Stimulated activated CD8-positive, alpha-beta memory T cell treated with anti-CD3 and anti-CD28 coated beads, Interleukin-7, amount 100 ng/mL, for 24 hours (primary cell): ENCODE data around the gene KIF21B.
"Not testable (repeated sequence)": the region's sequence is repeated elsewhere in the genome, so short reads cannot be mapped to it uniquely, and the experiment has no call there.

Experiments used
- DNase-seq: peaks from one replicate; pipeline ENCODE4 v3.0.0-alpha.2; 2020; ENCODE audit warnings: low read depth

Gene KIF21B

DNA sequence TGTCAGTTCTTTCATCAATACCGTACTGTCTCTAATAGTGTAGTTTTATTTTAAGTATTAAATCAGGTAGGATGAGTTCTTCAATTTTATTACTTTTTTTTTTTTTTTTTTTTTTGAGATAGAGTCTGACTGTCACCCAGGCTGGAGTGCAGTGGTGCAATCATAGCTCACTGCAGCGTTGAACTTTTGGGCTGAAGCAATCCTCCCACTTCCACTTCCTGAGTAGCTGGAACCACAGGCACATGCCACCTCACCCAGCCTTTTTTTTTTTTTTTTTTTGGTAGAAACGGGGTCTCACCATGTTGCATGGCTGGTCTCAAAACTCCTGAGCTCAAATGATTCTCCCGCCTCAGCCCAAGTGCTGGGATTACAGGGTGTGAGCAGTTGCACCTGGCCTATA is 84.6 kb downstream of the KIF21B start:
- DNase-seq: no peak

DNA sequence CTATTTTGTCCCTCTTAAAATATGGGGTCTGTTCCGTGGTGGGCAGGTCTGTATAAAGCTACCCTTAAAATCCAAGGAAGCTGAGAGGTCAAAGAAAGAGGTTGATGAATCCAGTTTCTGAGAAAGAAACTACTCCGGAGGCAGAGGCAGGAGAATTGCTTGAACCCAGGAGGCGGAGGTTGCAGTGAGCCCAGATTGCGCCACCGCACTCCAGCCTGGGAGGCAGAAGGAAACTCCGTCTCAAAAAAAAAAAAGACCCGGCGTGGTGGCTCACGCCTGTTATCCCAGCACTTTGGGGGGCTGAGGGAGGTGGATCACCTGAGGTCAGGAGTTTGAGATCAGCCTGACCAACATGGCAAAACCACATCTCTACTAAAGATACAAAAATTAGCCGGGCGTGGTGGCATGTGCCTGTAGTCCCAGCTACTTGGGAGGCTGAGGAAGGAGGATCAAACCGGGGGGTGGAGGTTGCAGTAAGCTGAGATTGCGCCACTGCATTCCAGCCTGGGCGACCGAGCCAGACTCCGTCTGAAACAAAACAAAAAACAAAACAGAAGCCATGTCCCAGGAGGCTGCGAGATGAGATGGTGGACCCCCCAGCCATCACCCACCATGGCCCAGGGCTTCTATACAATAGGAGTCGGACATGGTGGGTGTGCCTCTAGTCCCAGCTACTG is 88.1 kb downstream of the KIF21B start:
- DNase-seq: not testable (repeated sequence)

DNA sequence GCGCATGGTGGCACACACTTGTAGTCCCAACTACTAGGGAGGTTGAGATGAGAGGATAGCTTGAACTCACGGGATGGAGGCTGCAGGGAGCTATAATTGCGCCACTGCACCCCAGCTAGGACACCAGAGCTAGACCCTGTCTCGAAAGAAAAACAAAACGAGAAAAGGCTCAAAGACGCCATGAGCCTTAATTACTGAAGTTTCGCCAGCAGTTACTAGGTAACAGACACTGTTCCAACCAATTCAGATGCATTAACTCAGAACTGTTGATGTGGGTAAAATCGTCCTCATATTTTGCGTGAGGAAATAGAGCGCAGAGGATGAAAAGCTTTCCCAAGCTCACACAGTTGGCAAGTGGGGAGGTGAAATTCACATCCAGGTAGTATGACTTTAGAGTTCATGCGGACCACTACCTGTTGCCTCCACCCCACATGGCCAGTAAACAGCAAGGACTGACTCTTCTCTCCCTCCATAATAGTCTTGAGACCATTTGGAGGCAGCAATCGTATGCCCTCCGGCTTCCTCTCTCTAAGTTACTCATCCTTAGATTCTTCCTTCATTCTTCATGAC is 88.8 kb downstream of the KIF21B start:
- no peak for DNase-seq

DNA sequence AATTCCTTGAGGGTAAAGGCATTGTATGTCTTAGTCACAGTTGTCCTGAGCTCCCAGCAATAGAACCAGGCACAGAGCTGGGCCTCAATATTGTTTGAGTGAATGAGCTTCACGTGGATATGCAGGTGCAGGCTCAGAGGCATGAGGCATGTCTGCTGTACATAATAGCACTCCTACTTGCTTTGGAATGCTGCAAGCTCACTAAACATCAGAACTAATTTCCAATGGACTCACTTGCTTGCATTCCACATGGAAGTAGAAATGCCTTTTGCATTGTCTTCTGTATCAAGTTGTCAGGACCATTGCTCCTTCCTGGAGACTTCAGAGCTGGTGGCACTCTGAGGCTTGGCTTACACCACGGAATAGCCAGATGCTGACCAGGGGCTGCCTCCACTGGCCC is 91.7 kb downstream of the KIF21B start:
- DNase-seq: no peak

DNA sequence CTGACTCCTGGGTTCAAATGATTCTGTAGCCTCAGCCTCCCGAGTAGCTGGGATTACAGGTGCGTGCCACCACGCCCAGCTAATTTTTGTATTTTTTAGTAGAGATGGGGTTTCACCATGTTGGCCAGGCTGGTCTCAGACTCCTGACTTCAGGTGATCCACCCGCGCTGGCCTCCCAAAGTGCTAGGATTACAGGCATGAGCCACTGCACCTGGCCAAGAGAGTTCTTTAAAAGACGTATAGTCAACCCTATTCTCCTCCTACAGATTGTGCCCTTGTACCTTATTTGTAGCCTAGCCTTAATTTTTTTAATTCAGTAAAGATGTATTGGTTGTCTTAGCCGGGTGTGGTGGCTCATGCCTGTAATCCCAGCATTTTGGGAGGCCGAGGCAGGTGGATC is 93.2 kb downstream of the KIF21B start:
- DNase-seq: not testable (repeated sequence)

DNA sequence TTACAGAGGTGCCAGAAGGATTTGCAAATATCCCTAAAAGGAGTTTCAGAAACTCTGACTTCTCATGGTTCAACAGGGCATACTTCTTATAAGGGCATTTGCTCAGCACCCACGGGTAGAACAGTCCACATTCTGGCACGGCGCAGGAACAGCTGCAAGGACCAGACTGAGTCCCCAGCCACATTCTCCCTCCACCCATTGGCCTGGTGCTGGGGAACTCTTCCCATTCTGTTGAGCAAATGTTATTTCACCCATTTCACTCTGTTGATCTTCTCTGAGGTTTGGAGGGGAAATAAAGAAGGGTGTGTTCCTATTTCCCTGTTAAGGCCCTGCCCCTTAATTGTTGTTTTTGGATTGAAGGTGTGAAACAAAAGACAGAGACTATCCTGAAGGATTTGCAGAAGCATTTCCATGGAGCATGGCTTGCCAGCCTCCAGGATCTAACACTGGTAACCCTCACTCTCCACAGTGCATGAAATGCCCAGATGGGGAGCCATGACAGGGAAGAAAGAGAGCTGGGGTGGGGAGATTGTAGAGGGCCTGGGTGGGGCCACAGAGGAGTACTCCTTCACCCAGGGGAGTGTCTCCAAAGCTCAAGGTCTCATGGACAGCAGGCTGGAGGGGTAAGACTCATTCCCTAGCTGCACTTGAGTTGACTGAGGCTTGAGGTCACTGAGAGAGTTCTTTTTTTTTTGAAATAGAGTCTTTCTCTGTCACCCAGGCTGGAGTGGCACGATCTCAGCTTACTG is 93.8 kb downstream of the KIF21B start:
- DNase-seq: no peak

DNA sequence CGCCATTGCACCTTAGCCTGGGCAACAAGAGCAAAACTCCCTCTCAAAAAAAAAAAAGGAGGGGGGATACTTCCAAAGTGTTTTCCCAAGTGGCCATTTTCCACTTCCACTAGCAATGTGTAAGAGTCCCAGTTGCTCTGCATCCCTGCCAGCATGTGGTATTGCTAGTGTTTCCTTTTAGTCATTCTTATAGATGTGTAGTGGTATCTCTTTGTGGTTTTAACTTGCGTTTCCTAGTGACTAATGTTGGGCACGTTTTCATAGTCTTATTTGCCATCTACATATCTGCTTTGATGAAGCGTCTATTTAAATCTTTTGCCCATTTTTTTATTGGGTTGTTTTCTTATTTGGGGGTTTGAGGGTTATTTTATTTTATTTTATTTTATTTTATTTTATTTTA is 97.7 kb downstream of the KIF21B start:
- no peak for DNase-seq

DNA sequence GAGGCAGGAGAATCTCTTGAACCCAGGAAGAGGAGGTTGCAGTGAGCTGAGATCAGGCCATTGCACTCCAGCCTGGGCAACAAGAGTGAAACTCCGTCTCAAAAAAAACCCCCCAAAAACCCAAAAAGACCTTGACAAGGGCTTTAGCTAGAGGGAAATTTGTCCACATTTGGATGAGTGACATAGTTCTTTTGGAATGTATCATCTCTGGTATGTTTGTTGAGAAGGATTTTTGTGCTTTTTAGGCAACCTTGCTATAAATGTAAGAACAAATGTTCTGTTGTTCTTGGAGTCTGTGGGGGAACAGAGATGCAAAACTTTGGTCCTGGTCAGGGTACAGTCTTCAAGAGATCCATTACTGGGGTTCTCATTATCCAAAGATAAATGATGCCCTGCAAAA is 99.9 kb downstream of the KIF21B start:
- no peak for DNase-seq

GRCh38 chr1:200922406-200922805 is 101.1 kb downstream of the KIF21B start:
- DNase-seq: no peak

- no peak for DNase-seq
These were observed 101.9 kb downstream of the KIF21B start for GRCh38 chr1:200921571-200922110.
